ENCODE data around the gene XYLT1. TPM values are rescaled to one million over a fixed set of nuclear protein-coding genes. Genes with fewer than 3 reads are reported as not detected.

Gene XYLT1
- total RNA-seq, 1 experiment from 2014 or later, result 14.5 TPM

DNA sequence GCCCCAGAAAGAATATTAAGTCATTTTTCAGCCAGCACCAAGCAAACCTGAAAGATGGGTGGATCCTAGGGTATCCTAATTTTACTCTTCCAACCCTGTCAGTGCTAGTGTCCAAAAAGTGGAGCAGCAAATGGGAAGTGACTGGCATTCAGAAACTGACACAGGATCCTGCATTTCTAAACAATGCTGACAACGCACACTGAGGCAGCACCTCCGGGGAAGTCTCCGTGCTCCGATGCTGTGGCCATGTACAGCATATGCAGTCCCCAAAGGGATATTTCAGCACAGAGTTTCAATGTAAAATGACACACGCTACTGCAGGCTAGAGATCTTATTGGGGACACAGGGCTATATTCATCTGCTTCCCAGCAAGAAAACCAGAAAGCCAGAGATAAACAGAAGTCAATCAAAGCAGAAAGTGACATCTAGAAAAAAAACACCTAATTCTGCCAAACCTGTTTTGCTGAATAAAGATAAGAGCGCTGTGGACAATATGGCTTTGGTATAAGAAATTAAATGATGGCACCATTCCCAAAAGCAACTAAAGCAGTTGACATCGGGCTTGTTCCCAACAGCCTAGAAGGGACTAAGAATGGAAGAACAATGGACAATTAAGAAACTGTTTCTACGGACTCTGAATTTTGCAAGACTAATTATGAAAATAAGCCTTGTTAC lies 17.3 kb downstream of the XYLT1 start:
- Mint-ChIP-seq H3K27ac (peak overlapping the region in 1 of 3 experiments; percentile 4; a peak in 2 of 7 replicates), H3K27me3 (ENCODE audit: low read depth) (no peaks in the 10 kb centered on the region), H3K9me3 (no peaks in the 10 kb centered on the region), H3K4me1 (peaks cover 24 to 29% of the 10 kb centered on the region in 2 experiments), H3K4me3 (no peak overlapping the region), H3K36me3 (ENCODE audit: insufficient read depth in 1 of 3, low read depth in 3 of 3) (peaks cover 0 to 3% (median 2%) of the 10 kb centered on the region in 3 experiments; a peak in 3 of 7 replicates)
- no CpG with 5 or more reads among the region's 8 CpGs for WGBS (ENCODE audit: extremely low coverage, insufficient read length, low lambda C conversion rate)
- no peaks in the 10 kb centered on the region for H3K27me3 ChIP-seq (ENCODE audit: insufficient read depth, low read length)
- no peak overlapping the region for H2AK5ac ChIP-seq (ENCODE audit: insufficient read length, low read length)
- TF ChIP-seq, protein P1, sequence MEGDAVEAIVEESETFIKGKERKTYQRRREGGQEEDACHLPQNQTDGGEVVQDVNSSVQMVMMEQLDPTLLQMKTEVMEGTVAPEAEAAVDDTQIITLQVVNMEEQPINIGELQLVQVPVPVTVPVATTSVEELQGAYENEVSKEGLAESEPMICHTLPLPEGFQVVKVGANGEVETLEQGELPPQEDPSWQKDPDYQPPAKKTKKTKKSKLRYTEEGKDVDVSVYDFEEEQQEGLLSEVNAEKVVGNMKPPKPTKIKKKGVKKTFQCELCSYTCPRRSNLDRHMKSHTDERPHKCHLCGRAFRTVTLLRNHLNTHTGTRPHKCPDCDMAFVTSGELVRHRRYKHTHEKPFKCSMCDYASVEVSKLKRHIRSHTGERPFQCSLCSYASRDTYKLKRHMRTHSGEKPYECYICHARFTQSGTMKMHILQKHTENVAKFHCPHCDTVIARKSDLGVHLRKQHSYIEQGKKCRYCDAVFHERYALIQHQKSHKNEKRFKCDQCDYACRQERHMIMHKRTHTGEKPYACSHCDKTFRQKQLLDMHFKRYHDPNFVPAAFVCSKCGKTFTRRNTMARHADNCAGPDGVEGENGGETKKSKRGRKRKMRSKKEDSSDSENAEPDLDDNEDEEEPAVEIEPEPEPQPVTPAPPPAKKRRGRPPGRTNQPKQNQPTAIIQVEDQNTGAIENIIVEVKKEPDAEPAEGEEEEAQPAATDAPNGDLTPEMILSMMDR (conservative IDR thresholded peaks at IDR 0.05), result no peak
- H4K8ac ChIP-seq (replicated peaks; ENCODE audit: insufficient read length, low read depth, low read length), result no peak overlapping the region
- H3K56ac ChIP-seq (ENCODE audit: insufficient read length, low read depth, low read length), result no peak overlapping the region
- no peak overlapping the region for H4K5ac ChIP-seq (ENCODE audit: insufficient read length, low read depth, low read length)
- no peaks in the 10 kb centered on the region for H3K9me3 ChIP-seq (ENCODE audit: control insufficient read depth, low read depth, low read length)
- no peak overlapping the region for H2BK15ac ChIP-seq (ENCODE audit: low read depth, low read length)
- H3K4me1 ChIP-seq (ENCODE audit: insufficient read depth, low read length), result no peaks in the 10 kb centered on the region
- H2BK120ac ChIP-seq (ENCODE audit: low read depth, low read length, poor library complexity, severe bottlenecking), result no peak overlapping the region
- no peak overlapping the region for H3T11ph ChIP-seq (ENCODE audit: low read length)
- no peak overlapping the region for H2BK12ac ChIP-seq (ENCODE audit: insufficient read length, low read depth, low read length)
- no peak overlapping the region for H3K14ac ChIP-seq (ENCODE audit: insufficient read depth, low read length)
- no peaks in the 10 kb centered on the region for H3K23me2 ChIP-seq (ENCODE audit: insufficient read length, low read depth, low read length, poor library complexity, severe bottlenecking)
- H2BK20ac ChIP-seq (ENCODE audit: low read depth, low read length, poor library complexity, severe bottlenecking), result no peak overlapping the region
- H3K79me2 ChIP-seq (ENCODE audit: insufficient read depth, low read length), result 0 out of 2 replicates have a peak, but pooled peaks cover 1% of the 10 kb centered on the region
- DNase-seq, result no peak
- no peak overlapping the region for H3K4me2 ChIP-seq (ENCODE audit: insufficient read depth, insufficient read length, low read length)
- no peaks in the 10 kb centered on the region for H4K20me1 ChIP-seq (ENCODE audit: control insufficient read depth, insufficient read depth, insufficient read length)
- H3K23ac ChIP-seq (ENCODE audit: insufficient read length, low read depth, low read length), result no peak overlapping the region
- no peak overlapping the region for H2BK5ac ChIP-seq (ENCODE audit: insufficient read length, low read length)
- H3K9ac ChIP-seq (ENCODE audit: extremely low read depth, insufficient read length, low read length), result no peak overlapping the region
- no peak overlapping the region for H3K18ac ChIP-seq (ENCODE audit: insufficient read length, low read depth, low read length)
- no peaks in the 10 kb centered on the region for H3K79me1 ChIP-seq (ENCODE audit: insufficient read depth, low read depth, low read length, poor library complexity, severe bottlenecking)
- no peak overlapping the region for H3K27ac ChIP-seq (ENCODE audit: insufficient read length, low read depth, low read length)
- no peak overlapping the region for H3K4ac ChIP-seq (ENCODE audit: low read depth, low read length)
- H2AFZ ChIP-seq (ENCODE audit: low read length), result no peak overlapping the region
- H4K91ac ChIP-seq (ENCODE audit: insufficient read length, low read depth, low read length), result no peak overlapping the region

Data from H9 (cell line).